HTERT RPE-1 (cell line): Measurements from ENCODE around the gene HTD2.

Source experiments
- in situ Hi-C: fragments of 300-500 bp; cut with MboI; formaldehyde crosslinking; loops from 4 replicates; pipeline ENCODE4 v1.14.3; 2020; ENCODE audit warnings: low sequenced_read_pairs

Gene HTD2

GRCh38 chr3:58355179-58355578 lies 48.9 kb downstream of the HTD2 start:
- in situ Hi-C loops: no loop called here

GRCh38 chr3:58356054-58356453 lies 49.7 kb downstream of the HTD2 start:
- in situ Hi-C loops: no loop called here

- in situ Hi-C loops: no loop called here
Observed at GRCh38 chr3:58357402-58357801, 51.1 kb downstream of the HTD2 start.

- in situ Hi-C loops: no loop called here
Observed at GRCh38 chr3:58358092-58358491, 51.8 kb downstream of the HTD2 start.

- in situ Hi-C loops: no loop called here
Observed at GRCh38 chr3:58358808-58359207, 52.5 kb downstream of the HTD2 start.

- in situ Hi-C loops: no loop called here
Observed at GRCh38 chr3:58359621-58360020, 53.3 kb downstream of the HTD2 start.

- in situ Hi-C loops: no loop called here
Observed at GRCh38 chr3:58361866-58362265, 55.5 kb downstream of the HTD2 start.

- in situ Hi-C loops: no loop called here
Observed at GRCh38 chr3:58366699-58367098, 60.4 kb downstream of the HTD2 start.

- in situ Hi-C loops: no loop called here
Observed at GRCh38 chr3:58369038-58369437, 62.7 kb downstream of the HTD2 start.
